HG03108 (cell line): ENCODE measurements around the gene CNTD1.
"Not testable (repeated sequence)": the region's sequence is repeated elsewhere in the genome, so short reads cannot be mapped to it uniquely, and the experiment has no call there.

ENCODE experiments used
- ATAC-seq: cut with Tn5 transposase; IDR thresholded peaks from one replicate; pipeline ENCODE4 v1.9.1; 2021; ENCODE audit warnings: moderate library complexity; ENCODE audit not compliant: unreplicated experiment

Gene CNTD1

DNA sequence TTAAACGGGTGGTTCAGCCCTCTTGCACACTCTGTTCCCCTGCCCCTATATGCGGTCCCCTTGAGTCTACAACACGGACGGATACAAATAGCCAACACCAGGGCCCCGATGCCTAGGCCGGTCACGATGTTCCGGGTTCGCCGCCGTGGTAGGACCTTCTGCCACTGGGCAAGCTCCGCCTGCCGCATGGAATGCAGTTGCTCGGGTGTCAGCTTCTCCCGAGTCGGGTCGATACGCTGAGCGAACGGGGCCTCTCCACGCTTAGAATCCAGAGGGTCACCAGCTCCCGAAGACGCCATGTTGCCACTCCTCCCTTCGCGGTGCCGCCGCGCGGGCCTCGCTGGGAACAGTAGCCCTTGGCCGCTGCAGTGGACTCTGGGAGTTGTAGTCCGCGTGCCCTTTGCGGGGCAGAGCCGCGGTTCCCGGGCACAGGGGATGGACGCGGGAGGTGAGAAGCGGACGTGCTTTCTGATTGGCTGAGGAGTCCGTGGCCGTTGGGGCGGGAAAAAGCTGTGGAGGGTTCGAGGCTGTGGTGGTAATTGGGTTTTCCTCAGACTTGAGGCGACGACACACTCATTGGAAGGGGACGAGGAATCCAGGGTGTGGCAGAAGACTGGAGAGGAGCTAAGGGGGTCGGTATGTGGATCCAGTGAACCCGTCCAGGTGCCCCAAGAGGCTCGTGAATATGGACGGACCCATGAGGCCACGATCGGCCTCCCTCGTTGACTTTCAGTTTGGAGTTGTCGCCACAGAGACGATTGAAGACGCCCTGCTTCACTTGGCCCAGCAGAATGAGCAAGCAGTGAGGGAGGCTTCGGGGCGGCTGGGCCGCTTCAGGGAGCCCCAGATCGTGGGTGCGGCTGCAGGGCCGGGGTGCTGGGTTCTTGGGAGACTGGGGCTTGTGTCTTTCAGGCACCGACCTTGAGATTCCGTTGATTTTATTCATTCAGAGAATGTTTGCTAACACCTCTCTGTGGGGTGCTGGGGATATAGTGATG lies at the start of gene CNTD1, which contains the start of gene COA3:
Gene CNTD1, plus strand, starts transcription at position 479 of the 998 bp plus-strand sequence. Its CDS starts 207 bp downstream, at position 686.
Gene COA3, minus strand, starts transcription at position 322 of the 998 bp plus-strand sequence. Its CDS starts 23 bp downstream, at position 299.
- ATAC-seq = no peak

DNA sequence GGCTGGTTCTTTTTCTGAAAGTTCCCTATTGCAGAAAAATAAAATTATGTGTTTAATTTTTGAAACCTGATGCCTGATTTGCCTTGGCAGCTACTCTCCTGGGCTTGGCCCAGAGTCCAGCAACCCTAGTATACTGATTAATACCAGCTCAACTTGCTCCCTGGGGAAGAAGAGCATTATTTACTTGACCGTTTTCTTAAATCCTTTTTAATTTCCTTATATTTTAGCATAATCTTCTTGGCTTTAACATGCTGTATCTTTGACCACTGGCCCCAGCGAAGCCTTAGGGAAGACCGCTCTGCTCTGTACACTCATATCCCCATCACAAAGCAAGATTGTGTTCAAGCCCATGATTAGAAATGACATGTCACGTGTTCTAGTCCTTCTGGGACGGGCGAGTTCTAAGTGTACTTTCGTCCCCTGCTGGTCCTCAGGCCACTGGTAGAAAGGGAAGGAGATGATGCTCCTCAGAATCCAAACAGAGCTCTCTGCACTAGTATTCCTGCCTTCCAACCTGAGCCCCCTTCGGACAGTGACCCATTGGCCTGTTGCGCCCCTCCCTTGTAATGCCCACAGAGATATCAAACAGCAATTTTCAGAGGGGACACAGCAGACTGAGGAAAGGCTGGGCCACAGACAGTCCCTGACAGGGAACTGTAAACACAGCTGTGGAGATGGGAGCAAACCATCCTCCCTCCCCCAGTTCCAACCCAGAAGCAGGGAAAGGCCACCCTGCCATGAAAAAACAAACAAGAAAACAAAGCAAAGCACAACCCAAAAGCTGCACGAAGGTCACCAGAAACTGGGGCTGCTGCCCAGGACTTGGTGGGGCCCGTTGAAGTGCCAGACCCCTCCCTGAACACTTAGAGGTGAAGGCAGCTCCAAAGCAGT lies 49.5 kb upstream of the CNTD1 start:
- no peak for ATAC-seq

GRCh38 chr17:42750739-42751344 lies 47.8 kb upstream of the CNTD1 start:
- no peak for ATAC-seq

DNA sequence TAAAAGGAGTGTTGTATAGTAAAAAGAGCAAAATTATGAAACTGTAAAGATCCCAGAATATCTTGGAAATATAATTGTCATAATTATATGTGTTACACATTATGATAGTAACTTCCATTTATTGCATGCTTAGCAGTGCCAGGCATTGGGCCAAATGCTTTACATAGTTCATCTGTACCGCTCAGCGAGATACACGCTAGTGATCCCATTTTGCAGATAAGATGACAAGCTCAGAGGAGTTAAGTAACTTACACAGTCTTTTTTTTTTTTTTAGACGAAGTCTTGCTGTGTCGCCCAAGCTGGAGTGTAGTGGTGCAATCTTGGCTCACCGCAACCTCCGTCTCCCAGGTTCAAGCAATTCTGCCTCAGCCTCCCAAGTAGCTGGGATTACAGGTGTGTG lies 47.0 kb upstream of the CNTD1 start:
- ATAC-seq = no peak

DNA sequence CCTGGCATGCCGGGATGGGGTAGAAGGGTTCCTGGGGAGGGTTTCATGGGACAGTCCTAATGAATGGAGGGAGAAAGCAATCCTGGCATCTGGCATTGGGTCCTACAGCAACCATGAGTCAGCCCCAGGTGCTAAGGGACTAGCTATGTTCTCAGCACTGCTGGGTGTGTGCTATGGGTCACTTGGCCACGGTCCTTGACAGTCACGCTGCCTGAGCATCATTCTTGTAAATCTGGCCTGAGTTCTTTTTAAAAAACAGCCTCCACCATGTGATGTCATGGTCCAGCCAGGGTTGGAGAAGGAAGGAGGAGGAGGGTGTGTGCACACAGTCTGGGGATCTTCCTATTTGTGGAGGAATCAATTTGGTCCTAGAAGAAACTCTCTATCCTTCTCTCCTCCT lies 43.9 kb upstream of the CNTD1 start:
- no peak for ATAC-seq

DNA sequence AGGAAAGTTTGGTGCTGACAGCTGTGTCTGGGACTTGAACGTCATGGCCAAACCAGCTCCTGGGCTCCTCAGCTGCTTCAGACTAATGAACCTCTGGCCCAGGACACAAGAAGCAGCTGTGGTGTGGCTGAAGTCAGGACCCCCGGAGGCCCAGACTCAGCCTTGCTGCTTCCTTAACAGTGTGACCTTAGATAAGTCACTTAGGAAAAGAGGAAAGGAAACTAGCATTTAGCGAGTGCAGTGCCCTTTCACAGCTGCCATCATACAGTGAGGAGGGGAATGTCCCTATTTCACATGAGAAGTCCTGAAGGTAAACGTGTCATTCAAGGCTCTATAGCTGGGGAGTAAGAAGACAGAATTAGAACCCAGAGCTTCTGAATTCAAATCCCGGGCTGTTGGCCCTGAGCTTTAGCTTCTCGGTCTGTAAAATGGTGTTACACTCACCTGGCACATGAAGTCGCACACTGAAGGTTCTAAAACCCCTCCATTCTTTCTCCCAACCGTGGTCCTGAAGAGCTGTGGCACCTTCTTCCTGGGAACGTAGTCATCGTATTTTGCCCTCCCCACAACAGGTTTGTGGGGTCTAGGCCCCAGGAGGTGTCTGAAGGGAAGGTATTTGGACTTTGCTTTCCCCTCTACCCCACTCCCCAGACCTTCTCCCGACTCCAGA lies 38.5 kb upstream of the CNTD1 start:
- peak; percentile 79 for ATAC-seq

DNA sequence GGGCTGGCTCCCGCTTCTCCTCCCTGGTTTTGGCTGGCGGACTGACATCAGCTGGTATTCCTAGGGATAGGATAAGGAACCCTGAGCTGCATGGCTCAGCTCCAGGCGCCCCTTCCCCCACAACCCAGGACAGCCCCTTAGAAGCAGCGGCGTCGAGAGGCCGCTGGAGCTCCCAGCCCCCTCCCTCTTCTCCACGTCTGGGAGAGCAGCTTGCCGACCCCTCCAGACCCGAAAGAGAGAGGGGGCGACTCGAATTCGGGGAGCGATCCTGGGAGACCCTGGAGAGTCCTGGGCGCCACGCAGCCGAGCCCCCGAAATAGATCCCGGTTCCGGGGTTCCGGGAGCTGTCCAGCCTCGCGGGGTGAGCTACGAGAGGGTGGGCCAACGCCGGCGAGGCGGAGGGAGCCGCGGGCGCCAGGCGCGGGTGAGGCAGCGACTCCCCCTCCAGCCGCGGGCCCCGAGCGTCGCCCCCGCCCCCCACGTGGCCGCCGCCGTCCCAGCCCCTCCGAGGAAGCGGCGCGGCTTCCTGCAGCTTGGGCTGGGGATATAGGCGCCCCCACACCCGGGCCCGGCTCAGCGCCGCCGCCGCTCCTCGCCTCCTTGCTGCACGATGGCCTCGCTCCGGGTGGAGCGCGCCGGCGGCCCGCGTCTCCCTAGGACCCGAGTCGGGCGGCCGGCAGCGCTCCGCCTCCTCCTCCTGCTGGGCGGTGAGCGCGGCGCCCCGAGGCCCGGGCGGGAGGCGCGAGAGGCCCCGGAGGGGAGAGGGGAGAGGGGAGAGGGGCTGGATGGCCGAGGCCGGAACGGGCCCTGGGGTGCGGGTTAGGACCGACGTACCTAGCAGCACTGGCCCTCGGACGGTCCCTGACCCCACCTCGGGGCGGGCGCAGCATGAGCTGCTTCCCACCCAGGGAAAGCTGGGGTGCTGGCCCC lies 37.7 kb upstream of the CNTD1 start, which contains the start of gene RAMP2:
Gene RAMP2, plus strand, starts transcription at position 576 of the 930 bp plus-strand sequence. Its CDS starts 35 bp downstream, at position 611.
- ATAC-seq = no peak

GRCh38 chr17:42761638-42762037 lies 37.0 kb upstream of the CNTD1 start:
- ATAC-seq = no peak

- no peak for ATAC-seq
Observed at GRCh38 chr17:42766124-42766523, 32.5 kb upstream of the CNTD1 start.

GRCh38 chr17:42767512-42767911 lies 31.1 kb upstream of the CNTD1 start:
- ATAC-seq = no peak

- not testable (repeated sequence) for ATAC-seq
Observed at GRCh38 chr17:42768006-42768405, 30.7 kb upstream of the CNTD1 start.

DNA sequence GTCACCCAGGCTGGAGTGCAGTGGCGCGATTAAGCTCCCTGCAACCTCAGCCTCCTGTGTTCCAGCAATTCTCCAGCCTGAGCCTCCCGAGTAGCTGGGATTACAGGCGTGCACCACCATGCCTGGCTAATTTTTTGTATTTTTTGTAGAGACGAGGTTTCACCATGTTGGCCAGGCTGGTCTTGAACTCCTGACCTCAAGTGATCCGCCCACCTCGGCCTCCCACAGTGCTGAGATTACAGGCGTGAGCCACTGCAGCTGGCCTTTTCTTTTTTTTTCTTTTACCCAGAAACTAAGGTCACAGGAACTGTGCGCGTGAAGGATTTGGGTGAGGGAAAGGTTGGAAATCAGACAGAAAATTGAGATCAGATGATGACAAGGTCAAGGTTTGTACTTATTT lies 28.7 kb upstream of the CNTD1 start:
- not testable (repeated sequence) for ATAC-seq

DNA sequence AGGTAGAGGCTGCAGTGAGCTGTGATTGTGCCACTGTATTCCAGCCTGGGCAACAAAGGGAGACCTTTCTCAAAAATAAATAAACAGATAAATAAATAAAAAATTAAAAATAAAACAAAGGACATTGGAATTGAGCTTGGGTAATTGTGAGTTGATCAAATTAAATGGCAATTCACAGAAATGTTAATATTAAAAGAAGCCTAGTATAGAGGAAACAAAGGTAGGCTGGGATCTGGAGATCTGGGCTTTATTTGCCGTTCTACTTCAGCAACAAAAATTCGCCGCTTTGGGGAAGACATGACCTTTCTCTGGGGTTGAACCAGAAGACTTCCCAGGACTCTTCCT lies 25.7 kb upstream of the CNTD1 start:
- no peak for ATAC-seq

DNA sequence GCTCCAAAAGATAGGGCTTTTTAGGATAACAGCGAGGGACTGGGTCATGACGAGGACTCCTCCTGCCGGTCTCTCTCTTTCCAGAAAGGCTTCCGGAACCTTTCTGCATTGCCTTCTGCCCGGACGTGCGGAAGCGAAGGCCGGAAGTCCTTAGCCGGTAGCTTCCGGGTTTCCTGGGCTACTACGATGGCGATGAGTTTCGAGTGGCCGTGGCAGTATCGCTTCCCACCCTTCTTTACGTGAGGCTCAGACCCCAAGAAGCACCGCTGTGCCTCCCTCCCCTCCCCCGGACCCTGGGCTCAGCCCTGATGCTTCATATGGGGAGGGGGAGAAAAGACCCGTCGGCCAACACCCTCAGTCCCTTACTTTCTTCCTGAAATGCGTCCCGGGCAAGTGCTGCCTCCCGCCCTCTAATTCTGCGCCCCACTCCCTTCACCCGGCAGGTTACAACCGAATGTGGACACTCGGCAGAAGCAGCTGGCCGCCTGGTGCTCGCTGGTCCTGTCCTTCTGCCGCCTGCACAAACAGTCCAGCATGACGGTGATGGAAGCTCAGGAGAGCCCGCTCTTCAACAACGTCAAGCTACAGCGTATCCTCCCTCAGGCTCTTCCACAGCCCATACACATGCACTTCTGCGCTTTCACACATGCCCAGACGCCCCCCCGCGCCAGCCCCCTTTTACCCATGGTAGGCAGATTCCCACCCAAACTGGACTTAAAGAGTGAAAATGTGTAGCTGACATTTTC lies 25.2 kb upstream of the CNTD1 start, which contains the start of gene VPS25:
Gene VPS25, plus strand, starts transcription at position 160 of the 746 bp plus-strand sequence. Its CDS starts 27 bp downstream, at position 187.
- peak; percentile 68 for ATAC-seq

- ATAC-seq = no peak
Observed at GRCh38 chr17:42774066-42774745, 24.5 kb upstream of the CNTD1 start.

GRCh38 chr17:42775534-42776098 lies 23.0 kb upstream of the CNTD1 start:
- no peak for ATAC-seq

GRCh38 chr17:42778570-42778969 lies 20.1 kb upstream of the CNTD1 start:
- no peak for ATAC-seq
